BLaER1 treated with 17β-estradiol and CSF1 and Interleukin-3, amounts not matched to agents 10 nM and 100 nM (cell line): ENCODE results near the gene NEUROG1.

Experiments
- H3K27ac ChIP-seq, 11 experiments: shearing (Covaris generic); formaldehyde crosslinking; 2 replicates each; pipeline ENCODE4 v1.8.1; 2022
- H3K27me3 ChIP-seq, 11 experiments: shearing (Covaris generic); formaldehyde crosslinking; 2 replicates each; pipeline ENCODE4 v1.8.1; 2022
- H3K36me3 ChIP-seq, 11 experiments: shearing (Covaris generic); formaldehyde crosslinking; 2 replicates each; pipeline ENCODE4 v1.8.1; 2022
- H3K4me1 ChIP-seq, 10 experiments: shearing (Covaris generic); formaldehyde crosslinking; 2 replicates each; pipeline ENCODE4 v1.8.1; 2022
- H3K4me2 ChIP-seq, 11 experiments: shearing (Covaris generic); formaldehyde crosslinking; 2 replicates each; pipeline ENCODE4 v1.8.1; 2022
- H3K4me3 ChIP-seq, 10 experiments: shearing (Covaris generic); formaldehyde crosslinking; 2 replicates each; pipeline ENCODE4 v1.8.1; 2022
- H3K9ac ChIP-seq, 11 experiments: shearing (Covaris generic); formaldehyde crosslinking; 2 replicates each; pipeline ENCODE4 v1.8.1; 2022
- H3K9me3 ChIP-seq, 11 experiments: shearing (Covaris generic); formaldehyde crosslinking; replicated peaks in 1 of 11; 2 replicates each; pipeline ENCODE4 v1.8.1; 2022
- H4K20me1 ChIP-seq, 11 experiments: shearing (Covaris generic); formaldehyde crosslinking; 2 replicates each; pipeline ENCODE4 v1.8.1; 2022
- Cebpa-rat ChIP-seq, 11 experiments: shearing (Covaris generic); IDR thresholded peaks; 2 replicates each; pipeline ENCODE4 v1.8.1; 2022

The NEUROG1 gene

DNA sequence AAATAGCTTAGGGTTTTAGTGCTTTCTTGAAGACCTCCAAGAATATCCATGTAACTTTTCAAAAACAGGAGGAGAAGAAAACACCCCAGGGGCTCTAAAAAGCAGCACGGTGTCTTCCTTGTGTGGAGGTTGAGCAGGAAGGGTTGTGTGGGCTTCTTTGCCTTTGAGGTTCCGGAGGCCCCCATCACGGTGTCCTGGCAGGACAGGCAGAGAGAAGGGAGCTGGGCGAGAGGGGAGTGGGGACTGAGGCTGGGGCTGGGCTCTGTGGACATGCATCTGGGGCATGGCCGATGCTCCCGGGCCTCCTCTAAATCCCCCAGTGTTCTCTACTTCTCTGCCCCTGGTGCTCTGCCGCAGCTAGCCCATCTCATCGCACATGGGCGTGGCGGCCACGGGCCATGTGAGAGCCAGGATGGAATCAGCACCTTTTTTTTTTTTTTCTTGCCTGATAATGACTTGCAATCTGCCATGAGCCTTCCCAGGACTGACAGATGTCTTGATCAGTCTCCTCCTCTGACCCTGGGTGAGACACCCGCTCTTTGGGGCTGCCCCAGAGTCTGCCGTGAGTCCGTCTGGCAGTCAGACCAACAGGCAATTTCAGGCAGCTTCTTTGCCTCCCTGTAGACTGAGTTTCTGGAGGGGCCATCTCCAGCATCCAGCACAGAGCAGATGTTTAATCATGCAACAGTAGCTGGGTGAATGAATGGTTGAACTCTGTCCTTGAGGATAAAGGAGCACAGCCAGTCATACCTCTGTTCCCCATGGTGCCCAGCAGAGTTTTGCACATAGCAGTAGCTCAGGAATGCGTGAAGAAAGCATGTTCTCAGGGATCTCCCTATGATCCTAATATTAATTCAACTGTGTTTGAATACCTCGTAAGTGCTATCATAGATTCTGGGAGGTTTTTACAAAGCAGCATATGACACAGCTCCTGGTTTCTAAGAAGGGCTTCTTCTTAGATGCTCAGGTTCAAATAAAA lies 30.9 kb upstream of the NEUROG1 start:
- Histone ChIP-seq H3K9ac (no peak overlapping the region), H4K20me1 (no peaks in the 10 kb centered on the region), H3K27me3 (no peaks in the 10 kb centered on the region), H3K27ac (no peak overlapping the region), H3K4me2 (no peak overlapping the region), H3K9me3 (no peaks in the 10 kb centered on the region), H3K4me1 (peaks cover 11 to 35% (median 18%) of the 10 kb centered on the region in 10 experiments), H3K4me3 (no peak overlapping the region), H3K36me3 (no peaks in the 10 kb centered on the region)
- TF ChIP-seq Cebpa-rat (IDR thresholded peaks at IDR 0.05): no peak

DNA sequence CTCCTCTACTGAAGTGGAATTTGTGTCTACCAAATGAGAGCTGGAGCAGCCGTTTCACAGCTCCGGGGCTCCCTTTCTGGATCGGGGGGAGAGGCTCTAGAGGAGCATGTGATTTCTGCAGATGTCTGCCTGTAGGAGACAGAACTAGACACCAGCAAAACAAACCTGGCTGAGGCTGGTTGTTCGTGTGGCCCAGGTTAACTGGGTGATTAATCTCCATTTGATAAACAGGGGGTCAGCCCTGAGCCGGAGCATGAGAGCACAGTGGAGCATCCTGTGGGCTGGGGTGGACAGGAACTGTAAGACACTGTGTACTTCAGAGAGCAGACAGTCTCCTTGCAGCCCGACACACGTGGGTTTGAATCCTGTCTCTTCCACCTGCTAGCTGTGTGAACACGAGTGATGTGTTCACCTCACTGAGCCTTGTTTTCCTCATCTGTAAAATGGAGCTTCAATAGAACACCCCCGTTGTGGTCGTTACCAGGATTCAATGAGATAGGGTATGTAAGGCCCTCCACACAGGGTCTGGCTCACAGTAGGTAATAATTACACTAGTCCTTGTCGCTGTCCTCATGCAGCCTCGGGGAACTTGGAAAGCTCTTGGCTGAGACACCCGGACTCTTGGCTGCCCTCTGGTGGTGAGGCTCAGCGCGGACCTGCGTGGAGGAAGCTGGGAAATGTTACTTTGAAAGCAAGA lies 30.1 kb upstream of the NEUROG1 start:
- no peak for TF ChIP-seq Cebpa-rat (IDR thresholded peaks at IDR 0.05)
- Histone ChIP-seq H4K20me1 (no peaks in the 10 kb centered on the region), H3K9ac (no peak overlapping the region), H3K4me1 (peaks cover 15 to 32% (median 18%) of the 10 kb centered on the region in 10 experiments), H3K4me3 (no peak overlapping the region), H3K4me2 (no peak overlapping the region), H3K36me3 (no peaks in the 10 kb centered on the region), H3K27ac (no peak overlapping the region), H3K9me3 (no peaks in the 10 kb centered on the region), H3K27me3 (no peaks in the 10 kb centered on the region)

DNA sequence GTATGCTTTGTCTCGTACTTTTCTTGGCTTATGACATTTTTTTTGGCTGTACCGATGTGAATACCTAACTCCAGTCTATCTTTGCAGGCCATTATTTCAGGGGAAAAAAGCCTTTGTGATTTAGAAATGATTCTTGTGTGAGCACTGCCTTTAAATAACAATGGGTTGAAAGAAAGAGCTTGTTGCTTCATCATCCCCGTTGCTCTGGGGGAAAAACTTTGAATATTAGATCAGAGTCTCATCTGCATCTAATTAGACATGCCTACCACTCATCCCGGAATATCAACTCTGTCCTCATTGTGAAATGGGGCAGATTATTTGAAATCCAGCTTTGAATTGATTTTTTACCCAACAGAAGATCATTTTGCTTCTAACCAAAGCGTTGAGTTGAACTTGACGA lies 29.5 kb upstream of the NEUROG1 start:
- TF ChIP-seq Cebpa-rat (IDR thresholded peaks at IDR 0.05): no peak
- H3K9me3 ChIP-seq: no peaks in the 10 kb centered on the region
- H3K4me1 ChIP-seq: peaks cover 15 to 30% (median 18%) of the 10 kb centered on the region in 10 experiments
- no peak overlapping the region for H3K27ac ChIP-seq
- H4K20me1 ChIP-seq: no peaks in the 10 kb centered on the region
- no peak overlapping the region for H3K4me3 ChIP-seq
- H3K27me3 ChIP-seq: no peaks in the 10 kb centered on the region
- no peak overlapping the region for H3K4me2 ChIP-seq
- H3K9ac ChIP-seq: no peak overlapping the region
- H3K36me3 ChIP-seq: no peaks in the 10 kb centered on the region

DNA sequence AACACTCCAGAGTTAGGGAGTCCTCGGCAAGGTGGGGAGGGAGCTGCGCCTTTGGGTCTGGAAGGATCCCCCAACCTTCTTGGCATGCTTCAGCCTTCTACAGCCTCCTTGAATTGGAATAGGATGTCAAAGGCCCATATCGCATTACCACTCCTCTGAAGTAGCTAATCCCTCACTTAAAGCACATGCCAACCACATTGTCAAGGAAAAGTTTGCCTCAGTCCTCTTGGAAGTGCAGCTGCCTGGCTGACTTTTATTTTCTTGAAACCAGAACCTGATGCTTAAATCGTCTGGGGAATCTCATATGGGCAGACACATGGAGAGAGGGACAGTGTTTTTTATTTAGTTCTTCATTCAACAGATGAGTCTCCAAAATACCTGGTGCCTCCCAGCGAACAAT lies 28.6 kb upstream of the NEUROG1 start:
- no peak for TF ChIP-seq Cebpa-rat (IDR thresholded peaks at IDR 0.05)
- Histone ChIP-seq H3K4me2 (no peak overlapping the region), H3K27me3 (no peaks in the 10 kb centered on the region)

DNA sequence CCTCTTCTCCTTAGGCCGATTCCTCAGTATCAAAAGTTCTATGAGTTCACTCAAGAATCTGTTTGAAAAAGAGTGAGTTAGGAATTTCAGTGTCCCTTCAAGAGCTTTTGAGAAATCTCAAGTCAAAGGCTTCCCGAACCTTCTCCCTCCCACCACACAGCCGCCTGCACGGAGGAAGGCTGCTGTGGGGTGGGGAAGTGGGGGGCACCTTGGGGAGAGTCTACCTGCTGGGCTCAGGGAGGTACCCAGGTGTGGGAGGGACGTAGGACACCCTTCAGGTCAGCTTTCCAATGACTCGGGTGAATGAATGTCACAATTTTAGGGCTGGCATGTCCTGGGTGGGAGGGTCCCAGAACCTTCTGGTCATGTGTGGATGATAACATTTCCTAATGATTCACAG lies 25.5 kb upstream of the NEUROG1 start:
- no peak overlapping the region for H3K4me3 ChIP-seq
- H3K9me3 ChIP-seq: peaks cover 0 to 7% (median 0%) of the 10 kb centered on the region in 11 experiments; a peak in 2 of 22 replicates
- peak overlapping the region in 9 of 11 experiments; percentile 8 to 61 (median 45); a peak in 14 of 22 replicates for H3K4me2 ChIP-seq
- no peak overlapping the region for H3K27ac ChIP-seq
- no peak overlapping the region; a peak in 1 of 22 replicates for H3K9ac ChIP-seq
- H3K4me1 ChIP-seq: peaks cover 0 to 10% (median 4%) of the 10 kb centered on the region in 10 experiments; a peak in 8 of 20 replicates
- no peak for TF ChIP-seq Cebpa-rat (IDR thresholded peaks at IDR 0.05)
- H3K36me3 ChIP-seq: no peaks in the 10 kb centered on the region
- peaks cover 0 to 4% (median 0%) of the 10 kb centered on the region in 11 experiments; a peak in 1 of 22 replicates for H3K27me3 ChIP-seq
- no peaks in the 10 kb centered on the region; a peak in 2 of 22 replicates for H4K20me1 ChIP-seq

More for the DNA sequence above, 28.6 kb upstream of the NEUROG1 start:
- H3K4me1 ChIP-seq: peaks cover 8 to 20% (median 15%) of the 10 kb centered on the region in 10 experiments
- H3K9me3 ChIP-seq: no peaks in the 10 kb centered on the region
- H3K36me3 ChIP-seq: no peaks in the 10 kb centered on the region
- H4K20me1 ChIP-seq: no peaks in the 10 kb centered on the region
- H3K27ac ChIP-seq: no peak overlapping the region
- no peak overlapping the region for H3K9ac ChIP-seq
- H3K4me3 ChIP-seq: no peak overlapping the region

DNA sequence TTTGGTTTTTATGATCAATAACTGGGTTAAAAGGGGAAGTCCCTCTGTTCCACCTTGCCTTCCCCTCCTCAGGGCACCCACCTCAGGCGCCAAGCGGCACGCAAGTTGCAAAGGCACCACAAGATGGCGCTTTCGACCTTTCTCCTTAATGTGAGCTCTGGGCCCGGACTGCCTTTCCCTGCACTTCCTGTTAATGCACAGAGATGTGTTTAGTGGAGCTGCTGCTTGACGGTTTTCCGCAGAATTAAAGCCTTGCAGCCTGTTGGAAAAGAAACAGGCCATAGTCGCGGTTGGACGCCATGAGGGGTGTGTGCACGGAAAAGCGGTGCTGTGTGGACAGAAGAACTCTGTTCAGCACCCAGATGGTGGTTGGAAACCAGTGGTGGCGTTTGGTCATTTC lies 25.1 kb upstream of the NEUROG1 start:
- peaks cover 0 to 10% (median 4%) of the 10 kb centered on the region in 10 experiments; a peak in 8 of 20 replicates for H3K4me1 ChIP-seq
- H3K4me2 ChIP-seq: peak overlapping the region in 9 of 11 experiments; percentile 8 to 61 (median 45); a peak in 14 of 22 replicates
- H3K36me3 ChIP-seq: no peaks in the 10 kb centered on the region
- H3K27ac ChIP-seq: no peak overlapping the region
- H3K9ac ChIP-seq: no peak overlapping the region
- no peak for TF ChIP-seq Cebpa-rat (IDR thresholded peaks at IDR 0.05)
- H3K27me3 ChIP-seq: peaks cover 0 to 6% (median 0%) of the 10 kb centered on the region in 11 experiments; a peak in 1 of 22 replicates
- H3K4me3 ChIP-seq: no peak overlapping the region
- H3K9me3 ChIP-seq: peaks cover 0 to 8% (median 0%) of the 10 kb centered on the region in 11 experiments; a peak in 2 of 22 replicates
- H4K20me1 ChIP-seq: no peaks in the 10 kb centered on the region; a peak in 2 of 22 replicates

DNA sequence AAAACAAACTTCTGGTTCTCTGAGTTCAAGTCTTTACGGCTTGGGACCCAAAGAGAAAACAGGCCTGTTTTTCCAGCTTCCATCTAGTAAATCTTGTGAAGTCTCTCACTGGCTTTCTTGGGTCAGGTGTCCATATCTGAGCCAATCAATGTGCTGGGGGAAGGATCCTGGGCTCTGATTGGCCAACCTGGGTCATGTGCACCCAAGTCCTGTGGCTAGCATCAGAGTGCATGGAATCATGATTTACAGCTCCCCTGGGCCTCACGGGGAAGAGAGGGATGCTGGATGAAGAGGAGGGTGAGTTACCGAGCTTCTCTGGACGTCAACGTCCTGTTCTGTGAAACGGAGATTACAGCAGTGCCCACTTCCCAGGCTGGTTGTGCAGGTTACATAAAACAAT lies 23.6 kb upstream of the NEUROG1 start:
- no peaks in the 10 kb centered on the region for H3K36me3 ChIP-seq
- H3K9ac ChIP-seq: no peak overlapping the region; a peak in 1 of 22 replicates
- no peak overlapping the region for H3K4me2 ChIP-seq
- H4K20me1 ChIP-seq: no peaks in the 10 kb centered on the region; a peak in 2 of 22 replicates
- H3K27me3 ChIP-seq: peaks cover 0 to 6% (median 0%) of the 10 kb centered on the region in 11 experiments; a peak in 2 of 22 replicates
- H3K9me3 ChIP-seq: peaks cover 0 to 8% (median 0%) of the 10 kb centered on the region in 11 experiments; a peak in 2 of 22 replicates
- H3K4me3 ChIP-seq: no peak overlapping the region
- H3K27ac ChIP-seq: no peak overlapping the region
- peaks cover 0 to 10% (median 4%) of the 10 kb centered on the region in 10 experiments; a peak in 8 of 20 replicates for H3K4me1 ChIP-seq
- TF ChIP-seq Cebpa-rat (IDR thresholded peaks at IDR 0.05): no peak

DNA sequence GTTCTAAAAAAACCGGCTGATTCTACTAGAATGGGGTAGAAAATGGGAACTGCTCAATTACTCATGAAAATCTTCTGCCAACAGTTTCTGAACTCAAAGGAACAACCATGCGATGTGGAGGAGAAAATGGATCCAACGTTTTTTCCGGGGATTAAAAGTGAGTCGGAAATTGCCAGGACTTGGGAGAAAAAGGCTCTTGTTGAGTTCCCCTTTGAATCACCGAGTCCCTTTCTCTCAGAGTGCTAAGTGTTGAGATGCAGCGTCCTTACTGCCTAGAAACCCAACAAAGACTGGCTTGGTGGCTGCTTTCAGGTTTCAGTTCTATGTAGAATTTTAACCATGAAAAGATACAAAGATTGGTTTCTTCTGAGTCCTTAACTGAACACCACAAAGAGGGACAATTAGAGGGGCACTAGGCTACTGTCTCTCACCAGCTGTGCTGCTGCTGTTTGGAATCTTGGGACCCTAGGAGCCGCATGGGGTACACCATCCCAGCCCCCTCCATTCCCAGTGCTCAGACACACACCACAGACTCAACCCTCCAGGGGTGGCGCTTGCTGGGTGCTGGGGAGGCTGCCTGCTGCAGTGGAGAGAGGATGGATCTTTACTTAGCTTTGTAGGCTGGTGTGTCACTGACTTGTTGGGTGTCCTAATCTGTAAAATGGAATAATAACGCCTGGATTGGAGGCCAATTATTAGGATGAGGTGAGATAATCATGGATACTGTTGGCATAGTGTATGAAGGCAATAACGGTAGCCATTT lies 21.5 kb upstream of the NEUROG1 start:
- H3K4me2 ChIP-seq: no peak overlapping the region
- no peak for TF ChIP-seq Cebpa-rat (IDR thresholded peaks at IDR 0.05)
- H4K20me1 ChIP-seq: no peaks in the 10 kb centered on the region; a peak in 2 of 22 replicates
- H3K27ac ChIP-seq: no peak overlapping the region
- peaks cover 0 to 6% (median 0%) of the 10 kb centered on the region in 11 experiments; a peak in 2 of 22 replicates for H3K27me3 ChIP-seq
- H3K4me3 ChIP-seq: no peak overlapping the region
- peaks cover 0 to 10% (median 4%) of the 10 kb centered on the region in 10 experiments; a peak in 8 of 20 replicates for H3K4me1 ChIP-seq
- H3K36me3 ChIP-seq: no peaks in the 10 kb centered on the region
- H3K9ac ChIP-seq: no peak overlapping the region
- peaks cover 0 to 8% (median 0%) of the 10 kb centered on the region in 11 experiments; a peak in 2 of 22 replicates for H3K9me3 ChIP-seq
